ENCODE results near the gene DRAM2. TPM values are rescaled to one million over a fixed set of nuclear protein-coding genes. Genes with fewer than 3 reads are reported as not detected.

Gene DRAM2
- total and polyA plus RNA-seq, 10 of the 15 experiments (the other 5 are each of a cell fraction or from before 2014, with no cell fraction given) = 39.1 to 229 (median 79.4) TPM

GRCh38 chr1:111127923-111128643, 11.8 kb downstream of the DRAM2 start (continued):
- TF ChIP-seq SIN3A (IDR thresholded peaks at IDR 0.05; ENCODE audit: low read depth, low read length) = no peak
- TF ChIP-seq HDAC2 (IDR thresholded peaks at IDR 0.05) = no peak
- TF ChIP-seq SUZ12 (IDR thresholded peaks at IDR 0.05; ENCODE audit: unreplicated experiment) = no peak
- TF ChIP-seq ETV6 (conservative IDR thresholded peaks at IDR 0.05 in 1 of 2, IDR thresholded peaks at IDR 0.05 in 1 of 2; ENCODE audit: borderline replicate concordance in 1 of 2, low read depth in 1 of 2) = peak in 1 of 2 experiments; percentile 82; a peak in 2 of 4 replicates
- 0 out of 2 replicates have a peak, but pooled peaks have one; percentile 30 for TF ChIP-seq ZNF687 (IDR thresholded peaks at IDR 0.05)
- TF ChIP-seq RAD51 (IDR thresholded peaks at IDR 0.05) = peak; percentile 63; the same call in 1 of the 2 replicates
- peak; percentile 89 for TF ChIP-seq MTA2 (IDR thresholded peaks at IDR 0.05; ENCODE audit: low read depth)
- TF ChIP-seq MLLT1 (IDR thresholded peaks at IDR 0.05) = 0 out of 2 replicates have a peak, but pooled peaks have one; percentile 73
- TF ChIP-seq NFIC (IDR thresholded peaks at IDR 0.05; ENCODE audit: low read depth, low read length) = peak; percentile 89
- TF ChIP-seq RELB (IDR thresholded peaks at IDR 0.05; ENCODE audit: low read depth) = peak; percentile 90
- 0 out of 2 replicates have a peak, but pooled peaks have one; percentile 45 for TF ChIP-seq CREM (IDR thresholded peaks at IDR 0.05; ENCODE audit: low read depth)
- TF ChIP-seq MXI1 (IDR thresholded peaks at IDR 0.05; ENCODE audit: low read depth, low read length) = no peak
- no peak for TF ChIP-seq PML (IDR thresholded peaks at IDR 0.05; ENCODE audit: low read length)
- no peak for TF ChIP-seq EZH2 (IDR thresholded peaks at IDR 0.05; ENCODE audit: borderline replicate concordance, control insufficient read depth, low read depth, low read length)
- no peak for TF ChIP-seq NR2C1 (IDR thresholded peaks at IDR 0.05)
- peak; percentile 78 to 81 for TF ChIP-seq BHLHE40 (IDR thresholded peaks at IDR 0.05; ENCODE audit: borderline replicate concordance in 1 of 2, low read depth in 2 of 2, low read length in 1 of 2)
- peak; percentile 59; the same call in 1 of the 2 replicates for TF ChIP-seq ZNF217 (IDR thresholded peaks at IDR 0.05)
- peak; percentile 75 to 80; a peak in 3 of 4 replicates for TF ChIP-seq IKZF2 (IDR thresholded peaks at IDR 0.05)
- TF ChIP-seq ATF7 (IDR thresholded peaks at IDR 0.05; ENCODE audit: low read depth) = peak; percentile 68; the same call in 1 of the 2 replicates
- TF ChIP-seq PAX5 (IDR thresholded peaks at IDR 0.05; ENCODE audit: borderline replicate concordance, low read depth, low read length) = 0 out of 2 replicates have a peak, but pooled peaks have one; percentile 12
- TF ChIP-seq MEF2B (IDR thresholded peaks at IDR 0.05; ENCODE audit: partially characterized antibody, poor library complexity, severe bottlenecking) = peak; percentile 61
- TF ChIP-seq DPF2 (IDR thresholded peaks at IDR 0.05) = peak; percentile 74; the same call in 1 of the 2 replicates
- TF ChIP-seq TCF7 (IDR thresholded peaks at IDR 0.05; ENCODE audit: borderline replicate concordance) = peak; percentile 38; the same call in 1 of the 2 replicates
- TF ChIP-seq YY1 (IDR thresholded peaks at IDR 0.05; ENCODE audit: low read depth, low read length) = peak; percentile 80
